ENCODE results near the gene BRPF3. TPM values are rescaled to one million over a fixed set of nuclear protein-coding genes. Genes with fewer than 3 reads are reported as not detected.

The BRPF3 gene
- total and polyA plus RNA-seq, 3 experiments from 2014 or later = 8.4 to 26.4 (median 22.4) TPM

- no peaks in the 10 kb centered on the region for H3K4me1 Mint-ChIP-seq
- ChIA-PET CTCF (no interaction called here), POLR2A (no interaction called here)
- Histone ChIP-seq H3K36me3 (ENCODE audit: insufficient read depth, low read length) (no peaks in the 10 kb centered on the region), H3K9me3 (ENCODE audit: low read length) (peaks cover 5% of the 10 kb centered on the region), H3K4me1 (ENCODE audit: insufficient read depth, low read length) (no peaks in the 10 kb centered on the region), H3K27ac (ENCODE audit: low read depth, low read length) (no peak overlapping the region), H3K4me3 (ENCODE audit: low read length) (no peak overlapping the region), H3K27me3 (ENCODE audit: insufficient read depth, low read length, poor library complexity, severe bottlenecking) (peaks cover 7% of the 10 kb centered on the region)
- no peak overlapping the region for H3K4me3 Mint-ChIP-seq
- H3K27me3 Mint-ChIP-seq = peaks cover 17 to 41% of the 10 kb centered on the region in 2 donors
- no peak for DNase-seq
- peaks cover 0 to 12% (median 0%) of the 10 kb centered on the region in 3 donors for H3K36me3 Mint-ChIP-seq
- peaks cover 2 to 8% (median 6%) of the 10 kb centered on the region in 5 donors for H3K9me3 Mint-ChIP-seq
- peak overlapping the region in 1 of 8 donors; percentile 36 for H3K27ac Mint-ChIP-seq
These were observed 71.4 kb downstream of the BRPF3 start for GRCh38 chr6:36267731-36268477.

GRCh38 chr6:36268478-36269275, 72.1 kb downstream of the BRPF3 start:
- Mint-ChIP-seq H3K4me1 (no peaks in the 10 kb centered on the region), H3K36me3 (peaks cover 0 to 12% (median 0%) of the 10 kb centered on the region in 3 donors), H3K4me3 (no peak overlapping the region), H3K27ac (no peak overlapping the region), H3K27me3 (peaks cover 19 to 41% of the 10 kb centered on the region in 2 donors), H3K9me3 (peaks cover 2 to 8% (median 6%) of the 10 kb centered on the region in 5 donors)
- H3K27ac ChIP-seq (ENCODE audit: low read depth, low read length) = no peak overlapping the region
- POLR2A ChIA-PET = no interaction called here
- H3K36me3 ChIP-seq (ENCODE audit: insufficient read depth, low read length) = no peaks in the 10 kb centered on the region
- peaks cover 7% of the 10 kb centered on the region for H3K27me3 ChIP-seq (ENCODE audit: insufficient read depth, low read length, poor library complexity, severe bottlenecking)
- CTCF ChIA-PET = no interaction called here
- H3K4me3 ChIP-seq (ENCODE audit: low read length) = no peak overlapping the region
- H3K9me3 ChIP-seq (ENCODE audit: low read length) = peaks cover 5% of the 10 kb centered on the region
- DNase-seq = no peak
- H3K4me1 ChIP-seq (ENCODE audit: insufficient read depth, low read length) = no peaks in the 10 kb centered on the region

- peaks cover 19 to 48% of the 10 kb centered on the region in 2 donors for H3K27me3 Mint-ChIP-seq
- no peak within 1 kb of the TSS for H3K4me3 ChIP-seq (ENCODE audit: low read length)
- DNase-seq = no peak
- H3K36me3 ChIP-seq (ENCODE audit: insufficient read depth, low read length) = no peaks in the 10 kb centered on the region
- ChIA-PET POLR2A (no interaction called here), CTCF (no interaction called here)
- H3K4me1 Mint-ChIP-seq = no peaks in the 10 kb centered on the region
- H3K36me3 Mint-ChIP-seq = peaks cover 0 to 12% (median 0%) of the 10 kb centered on the region in 3 donors
- peaks cover 5% of the 10 kb centered on the region for H3K9me3 ChIP-seq (ENCODE audit: low read length)
- H3K4me3 Mint-ChIP-seq = no peak within 1 kb of the TSS
- H3K9me3 Mint-ChIP-seq = peaks cover 2 to 8% (median 6%) of the 10 kb centered on the region in 5 donors
- H3K4me1 ChIP-seq (ENCODE audit: insufficient read depth, low read length) = no peaks in the 10 kb centered on the region
- H3K27ac ChIP-seq (ENCODE audit: low read depth, low read length) = no peak within 1 kb of the TSS
- H3K27me3 ChIP-seq (ENCODE audit: insufficient read depth, low read length, poor library complexity, severe bottlenecking) = peaks cover 7% of the 10 kb centered on the region
- H3K27ac Mint-ChIP-seq = peak within 1 kb of the TSS in 1 of 8 donors; percentile 78
These were observed 73.5 kb downstream of the BRPF3 start, which contains the start of gene PNPLA1 for GRCh38 chr6:36269834-36270705. TSS of gene PNPLA1 (plus strand) at chr6:36270060. CDS start at chr6:36270460, 400 bp downstream.

- Histone ChIP-seq H3K4me3 (ENCODE audit: low read length) (no peak overlapping the region), H3K9me3 (ENCODE audit: low read length) (no peaks in the 10 kb centered on the region), H3K27ac (ENCODE audit: low read depth, low read length) (no peak overlapping the region), H3K4me1 (ENCODE audit: insufficient read depth, low read length) (no peaks in the 10 kb centered on the region), H3K27me3 (ENCODE audit: insufficient read depth, low read length, poor library complexity, severe bottlenecking) (peaks cover 7% of the 10 kb centered on the region), H3K36me3 (ENCODE audit: insufficient read depth, low read length) (no peaks in the 10 kb centered on the region)
- POLR2A ChIA-PET = no interaction called here
- peaks cover 0 to 2% (median 0%) of the 10 kb centered on the region in 5 donors for H3K9me3 Mint-ChIP-seq
- peaks cover 0 to 6% (median 0%) of the 10 kb centered on the region in 3 donors for H3K36me3 Mint-ChIP-seq
- CTCF ChIA-PET = interaction anchor here (1.2 to 1.4 kb wide), 2 partner anchors 8 to 29 kb away, joined by 3 read pairs; no protein-coding TSS in a partner anchor
- no peaks in the 10 kb centered on the region for H3K4me1 Mint-ChIP-seq
- DNase-seq = no peak
- H3K27ac Mint-ChIP-seq = no peak overlapping the region
- H3K27me3 Mint-ChIP-seq = peaks cover 26 to 48% of the 10 kb centered on the region in 2 donors
- no peak overlapping the region for H3K4me3 Mint-ChIP-seq
These were observed 75.7 kb downstream of the BRPF3 start for GRCh38 chr6:36272234-36272633.

GRCh38 chr6:36273067-36273466, 76.5 kb downstream of the BRPF3 start:
- no peak overlapping the region for H3K4me3 Mint-ChIP-seq
- H3K36me3 ChIP-seq (ENCODE audit: insufficient read depth, low read length) = no peaks in the 10 kb centered on the region
- no peak for DNase-seq
- no peak overlapping the region for H3K27ac Mint-ChIP-seq
- peaks cover 7% of the 10 kb centered on the region for H3K27me3 ChIP-seq (ENCODE audit: insufficient read depth, low read length, poor library complexity, severe bottlenecking)
- POLR2A ChIA-PET = no interaction called here
- peaks cover 0 to 5% (median 0%) of the 10 kb centered on the region in 3 donors for H3K36me3 Mint-ChIP-seq
- no peaks in the 10 kb centered on the region for H3K9me3 ChIP-seq (ENCODE audit: low read length)
- no peaks in the 10 kb centered on the region for H3K4me1 ChIP-seq (ENCODE audit: insufficient read depth, low read length)
- H3K4me3 ChIP-seq (ENCODE audit: low read length) = no peak overlapping the region
- H3K4me1 Mint-ChIP-seq = no peaks in the 10 kb centered on the region
- CTCF ChIA-PET = no interaction called here
- peaks cover 0 to 1% (median 0%) of the 10 kb centered on the region in 5 donors for H3K9me3 Mint-ChIP-seq
- H3K27me3 Mint-ChIP-seq = peaks cover 24 to 46% of the 10 kb centered on the region in 2 donors
- H3K27ac ChIP-seq (ENCODE audit: low read depth, low read length) = no peak overlapping the region

- POLR2A ChIA-PET = no interaction called here
- H3K9me3 Mint-ChIP-seq = no peaks in the 10 kb centered on the region
- no peaks in the 10 kb centered on the region for H3K36me3 Mint-ChIP-seq
- CTCF ChIA-PET = no interaction called here
- Histone ChIP-seq H3K4me3 (ENCODE audit: low read length) (no peak overlapping the region), H3K9me3 (ENCODE audit: low read length) (no peaks in the 10 kb centered on the region), H3K4me1 (ENCODE audit: insufficient read depth, low read length) (no peaks in the 10 kb centered on the region), H3K27ac (ENCODE audit: low read depth, low read length) (no peak overlapping the region), H3K36me3 (ENCODE audit: insufficient read depth, low read length) (no peaks in the 10 kb centered on the region), H3K27me3 (ENCODE audit: insufficient read depth, low read length, poor library complexity, severe bottlenecking) (peaks cover 7% of the 10 kb centered on the region)
- H3K27me3 Mint-ChIP-seq = peaks cover 23 to 52% of the 10 kb centered on the region in 2 donors
- no peak overlapping the region for H3K27ac Mint-ChIP-seq
- no peak overlapping the region for H3K4me3 Mint-ChIP-seq
- no peak for DNase-seq
- no peaks in the 10 kb centered on the region for H3K4me1 Mint-ChIP-seq
These were observed 77.4 kb downstream of the BRPF3 start for GRCh38 chr6:36273802-36274514.
